Measurements from ENCODE around the gene INSL3.

INSL3 gene

GRCh38 chr19:17837972-17838371 is 16.7 kb upstream of the INSL3 start:
- Histone ChIP-seq H3K27me3 (ENCODE audit: insufficient read depth, low read length, poor library complexity) (no peaks in the 10 kb centered on the region), H3K36me3 (ENCODE audit: insufficient read depth, low read length) (0 out of 2 replicates have a peak, but pooled peaks cover 6% of the 10 kb centered on the region), H3K4me3 (ENCODE audit: low read depth in 1 of 2, low read length in 2 of 2) (no peak overlapping the region), H3K9ac (ENCODE audit: low read depth, low read length) (no peak overlapping the region), H4K20me1 (ENCODE audit: insufficient read depth, low read length) (no peaks in the 10 kb centered on the region), H2AFZ (ENCODE audit: low read depth, low read length) (no peak overlapping the region), H3K9me3 (ENCODE audit: insufficient read depth, low read length, severe bottlenecking) (no peaks in the 10 kb centered on the region), H3K4me2 (ENCODE audit: insufficient read depth, low read length) (no peak overlapping the region), H3K27ac (ENCODE audit: low read length) (no peak overlapping the region), H3K4me1 (ENCODE audit: insufficient read depth, low read length) (no peaks in the 10 kb centered on the region), H3K79me2 (ENCODE audit: insufficient read depth, low read length) (no peaks in the 10 kb centered on the region)
- no peak for ATAC-seq (ENCODE audit: insufficient read depth, low read depth)
- TF ChIP-seq EZH2 (IDR thresholded peaks at IDR 0.05; ENCODE audit: borderline replicate concordance, low read depth, low read length, severe bottlenecking) (no peak), CTCF (IDR thresholded peaks at IDR 0.05; ENCODE audit: borderline replicate concordance, extremely low read depth, low read length, poor library complexity, severe bottlenecking) (no peak)
- DNase-seq, result no peak

GRCh38 chr19:17836530-17836929 is 15.2 kb upstream of the INSL3 start:
- H3K79me2 ChIP-seq (ENCODE audit: insufficient read depth, low read length), result no peaks in the 10 kb centered on the region
- H3K9me3 ChIP-seq (ENCODE audit: insufficient read depth, low read length, severe bottlenecking), result no peaks in the 10 kb centered on the region
- no peaks in the 10 kb centered on the region for H3K4me1 ChIP-seq (ENCODE audit: insufficient read depth, low read length)
- ATAC-seq (ENCODE audit: insufficient read depth, low read depth) (no peak), DNase-seq (no peak)
- no peak overlapping the region for H3K27ac ChIP-seq (ENCODE audit: low read length)
- no peaks in the 10 kb centered on the region for H4K20me1 ChIP-seq (ENCODE audit: insufficient read depth, low read length)
- no peak for TF ChIP-seq CTCF (IDR thresholded peaks at IDR 0.05; ENCODE audit: borderline replicate concordance, extremely low read depth, low read length, poor library complexity, severe bottlenecking)
- TF ChIP-seq EZH2 (IDR thresholded peaks at IDR 0.05; ENCODE audit: borderline replicate concordance, low read depth, low read length, severe bottlenecking), result no peak
- no peak overlapping the region for H3K4me3 ChIP-seq (ENCODE audit: low read depth in 1 of 2, low read length in 2 of 2)
- H3K4me2 ChIP-seq (ENCODE audit: insufficient read depth, low read length), result no peak overlapping the region
- H3K27me3 ChIP-seq (ENCODE audit: insufficient read depth, low read length, poor library complexity), result no peaks in the 10 kb centered on the region
- H3K9ac ChIP-seq (ENCODE audit: low read depth, low read length), result no peak overlapping the region
- no peak overlapping the region for H2AFZ ChIP-seq (ENCODE audit: low read depth, low read length)
- 0 out of 2 replicates have a peak, but pooled peaks cover 2% of the 10 kb centered on the region for H3K36me3 ChIP-seq (ENCODE audit: insufficient read depth, low read length)

GRCh38 chr19:17835182-17836006 is 14.1 kb upstream of the INSL3 start:
- H3K9me3 ChIP-seq (ENCODE audit: insufficient read depth, low read length, severe bottlenecking), result no peaks in the 10 kb centered on the region
- no peak overlapping the region for H2AFZ ChIP-seq (ENCODE audit: low read depth, low read length)
- H3K36me3 ChIP-seq (ENCODE audit: insufficient read depth, low read length), result 0 out of 2 replicates have a peak, but pooled peaks cover 3% of the 10 kb centered on the region
- H3K4me2 ChIP-seq (ENCODE audit: insufficient read depth, low read length), result no peak overlapping the region
- ATAC-seq (ENCODE audit: insufficient read depth, low read depth), result no peak
- H3K27ac ChIP-seq (ENCODE audit: low read length), result no peak overlapping the region
- no peaks in the 10 kb centered on the region for H3K79me2 ChIP-seq (ENCODE audit: insufficient read depth, low read length)
- H3K4me1 ChIP-seq (ENCODE audit: insufficient read depth, low read length), result no peaks in the 10 kb centered on the region
- no peak for DNase-seq
- H3K4me3 ChIP-seq (ENCODE audit: low read depth in 1 of 2, low read length in 2 of 2), result no peak overlapping the region
- TF ChIP-seq EZH2 (IDR thresholded peaks at IDR 0.05; ENCODE audit: borderline replicate concordance, low read depth, low read length, severe bottlenecking) (no peak), CTCF (IDR thresholded peaks at IDR 0.05; ENCODE audit: borderline replicate concordance, extremely low read depth, low read length, poor library complexity, severe bottlenecking) (no peak)
- no peaks in the 10 kb centered on the region for H4K20me1 ChIP-seq (ENCODE audit: insufficient read depth, low read length)
- H3K9ac ChIP-seq (ENCODE audit: low read depth, low read length), result no peak overlapping the region
- H3K27me3 ChIP-seq (ENCODE audit: insufficient read depth, low read length, poor library complexity), result no peaks in the 10 kb centered on the region

Measured in DND-41 (cell line).